A172 (cell line): ENCODE data around the gene ANGPTL2. TPM values are rescaled to one million over a fixed set of nuclear protein-coding genes. Genes with fewer than 3 reads are reported as not detected.

Source experiments
- DNase-seq: peaks from one replicate; pipeline ENCODE4 v3.0.0-alpha.2; 2015; ENCODE audit warnings: low spot score
- total RNA-seq: library from RNA; depleted of rRNA; stranded (reverse); fragments of >200 nt; shearing (Covaris generic); gene quantifications from 2 replicates; pipeline ENCODE4 v1.2.3, GENCODE V29; 2014; rRNA removed

ANGPTL2 gene
- total RNA-seq, 1 experiment from 2014 or later: 0.43 TPM

- no peak for DNase-seq
Measured at GRCh38 chr9:127050591-127051001, 71.8 kb downstream of the ANGPTL2 start.

GRCh38 chr9:127050152-127050551 lies 72.3 kb downstream of the ANGPTL2 start:
- DNase-seq: no peak

- DNase-seq: peak; percentile 11
Measured at GRCh38 chr9:127049581-127049980, 72.9 kb downstream of the ANGPTL2 start.

GRCh38 chr9:127049044-127049443 lies 73.4 kb downstream of the ANGPTL2 start:
- peak; percentile 97 for DNase-seq

GRCh38 chr9:127047971-127048370 lies 74.5 kb downstream of the ANGPTL2 start:
- DNase-seq: no peak

GRCh38 chr9:127045148-127045547 lies 77.3 kb downstream of the ANGPTL2 start:
- DNase-seq: no peak

- no peak for DNase-seq
Measured at GRCh38 chr9:127039492-127039891, 82.9 kb downstream of the ANGPTL2 start.

GRCh38 chr9:127038531-127038930 lies 83.9 kb downstream of the ANGPTL2 start:
- no peak for DNase-seq

Other genes with a start within 250 kb of the ANGPTL2 start
- gene RALGPS1, start 207.9 kb downstream of the ANGPTL2 start, total RNA-seq: 4.6 and 15.3 TPM in 2 replicates
- 5.8 and 6.3 TPM in 2 replicates for gene GARNL3, start 142.1 kb upstream of the ANGPTL2 start, total RNA-seq